ENCODE results near the gene ABAT. TPM values are rescaled to one million over a fixed set of nuclear protein-coding genes. Genes with fewer than 3 reads are reported as not detected.

ABAT gene
- total RNA-seq, 1 experiment from 2014 or later, result 4.7 TPM

- no peaks in the 10 kb centered on the region for H3K79me2 ChIP-seq (ENCODE audit: insufficient read depth, low read length)
- CTCF ChIA-PET, result no interaction called here
- no peak overlapping the region for H2AFZ ChIP-seq (ENCODE audit: low read depth, low read length, poor library complexity, severe bottlenecking)
- H3K27me3 ChIP-seq (ENCODE audit: insufficient read depth, low read length), result no peaks in the 10 kb centered on the region
- H3K36me3 ChIP-seq (ENCODE audit: control insufficient read depth in 1 of 2, insufficient read depth in 2 of 2, low read length in 2 of 2), result no peaks in the 10 kb centered on the region
- RAD21 ChIA-PET (ENCODE audit: low non-redundant PET in 1 of 2, low total read pairs in 2 of 2, uncharacterized antibody in 2 of 2, unreplicated experiment in 2 of 2), result no interaction called here
- no peaks in the 10 kb centered on the region for H4K20me1 ChIP-seq (ENCODE audit: insufficient read depth)
- H3K9me3 ChIP-seq (ENCODE audit: control insufficient read depth in 1 of 2, insufficient read depth in 1 of 2, low read depth in 1 of 2, low read length in 2 of 2), result no peaks in the 10 kb centered on the region
- H3K4me3 ChIP-seq (replicated peaks in 1 of 2; ENCODE audit: low read depth in 1 of 2, low read length in 2 of 2), result no peak overlapping the region
- DNase-seq (ENCODE audit: low read depth, low spot score) (no peak), ATAC-seq (no peak)
- no peak overlapping the region for H3K9ac ChIP-seq (ENCODE audit: low read length)
- no peak overlapping the region for H3K4me2 ChIP-seq (ENCODE audit: low read length)
- intact Hi-C loops (cut with micrococcal nuclease), result no loop called here
- no peaks in the 10 kb centered on the region for H3K9me2 ChIP-seq (ENCODE audit: insufficient read depth)
- BruUV-seq (replicated peaks), result no TSS peak
- POLR2A ChIA-PET, result no interaction called here
- no peak overlapping the region for H3K27ac ChIP-seq (ENCODE audit: low read depth, low read length)
- TF ChIP-seq TCF7L2 (IDR thresholded peaks at IDR 0.05; ENCODE audit: borderline replicate concordance, extremely low read depth, insufficient read depth, insufficient read length) (no peak), ZFX (IDR thresholded peaks at IDR 0.05) (no peak), CTCF (IDR thresholded peaks at IDR 0.05 in 2 of 3, conservative IDR thresholded peaks at IDR 0.05 in 1 of 3; ENCODE audit: borderline replicate concordance in 1 of 3, insufficient read depth in 1 of 3, low read depth in 2 of 3, low read length in 2 of 3) (no peak), JUND (IDR thresholded peaks at IDR 0.05) (no peak), CBX3 (IDR thresholded peaks at IDR 0.05; ENCODE audit: low read depth) (no peak), SP1 (IDR thresholded peaks at IDR 0.05; ENCODE audit: low read depth) (no peak), ATF3 (IDR thresholded peaks at IDR 0.05) (no peak), CEBPB (IDR thresholded peaks at IDR 0.05; ENCODE audit: low read depth) (no peak), EGR1 (IDR thresholded peaks at IDR 0.05; ENCODE audit: low read depth) (no peak), SIN3A (IDR thresholded peaks at IDR 0.05; ENCODE audit: low read depth) (no peak), RAD21 (IDR thresholded peaks at IDR 0.05; ENCODE audit: low read depth) (no peak), FOSL1 (IDR thresholded peaks at IDR 0.05; ENCODE audit: low read depth) (no peak), SRF (IDR thresholded peaks at IDR 0.05; ENCODE audit: low read depth) (no peak), YY1 (IDR thresholded peaks at IDR 0.05; ENCODE audit: extremely low read depth, insufficient replicate concordance, low read depth, low read length) (no peak), ZNF274 (IDR thresholded peaks at IDR 0.05; ENCODE audit: low read depth, low read length) (no peak), EZH2 (IDR thresholded peaks at IDR 0.05) (no peak), MAX (IDR thresholded peaks at IDR 0.05) (no peak), POLR2AphosphoS5 (IDR thresholded peaks at IDR 0.05; ENCODE audit: low read depth, low read length) (no peak)
- TF ChIP-seq, protein P1, sequence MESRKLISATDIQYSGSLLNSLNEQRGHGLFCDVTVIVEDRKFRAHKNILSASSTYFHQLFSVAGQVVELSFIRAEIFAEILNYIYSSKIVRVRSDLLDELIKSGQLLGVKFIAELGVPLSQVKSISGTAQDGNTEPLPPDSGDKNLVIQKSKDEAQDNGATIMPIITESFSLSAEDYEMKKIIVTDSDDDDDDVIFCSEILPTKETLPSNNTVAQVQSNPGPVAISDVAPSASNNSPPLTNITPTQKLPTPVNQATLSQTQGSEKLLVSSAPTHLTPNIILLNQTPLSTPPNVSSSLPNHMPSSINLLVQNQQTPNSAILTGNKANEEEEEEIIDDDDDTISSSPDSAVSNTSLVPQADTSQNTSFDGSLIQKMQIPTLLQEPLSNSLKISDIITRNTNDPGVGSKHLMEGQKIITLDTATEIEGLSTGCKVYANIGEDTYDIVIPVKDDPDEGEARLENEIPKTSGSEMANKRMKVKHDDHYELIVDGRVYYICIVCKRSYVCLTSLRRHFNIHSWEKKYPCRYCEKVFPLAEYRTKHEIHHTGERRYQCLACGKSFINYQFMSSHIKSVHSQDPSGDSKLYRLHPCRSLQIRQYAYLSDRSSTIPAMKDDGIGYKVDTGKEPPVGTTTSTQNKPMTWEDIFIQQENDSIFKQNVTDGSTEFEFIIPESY (IDR thresholded peaks at IDR 0.05; ENCODE audit: extremely low read depth, insufficient replicate concordance, low read length), result no peak
- TF ChIP-seq, protein P2, sequence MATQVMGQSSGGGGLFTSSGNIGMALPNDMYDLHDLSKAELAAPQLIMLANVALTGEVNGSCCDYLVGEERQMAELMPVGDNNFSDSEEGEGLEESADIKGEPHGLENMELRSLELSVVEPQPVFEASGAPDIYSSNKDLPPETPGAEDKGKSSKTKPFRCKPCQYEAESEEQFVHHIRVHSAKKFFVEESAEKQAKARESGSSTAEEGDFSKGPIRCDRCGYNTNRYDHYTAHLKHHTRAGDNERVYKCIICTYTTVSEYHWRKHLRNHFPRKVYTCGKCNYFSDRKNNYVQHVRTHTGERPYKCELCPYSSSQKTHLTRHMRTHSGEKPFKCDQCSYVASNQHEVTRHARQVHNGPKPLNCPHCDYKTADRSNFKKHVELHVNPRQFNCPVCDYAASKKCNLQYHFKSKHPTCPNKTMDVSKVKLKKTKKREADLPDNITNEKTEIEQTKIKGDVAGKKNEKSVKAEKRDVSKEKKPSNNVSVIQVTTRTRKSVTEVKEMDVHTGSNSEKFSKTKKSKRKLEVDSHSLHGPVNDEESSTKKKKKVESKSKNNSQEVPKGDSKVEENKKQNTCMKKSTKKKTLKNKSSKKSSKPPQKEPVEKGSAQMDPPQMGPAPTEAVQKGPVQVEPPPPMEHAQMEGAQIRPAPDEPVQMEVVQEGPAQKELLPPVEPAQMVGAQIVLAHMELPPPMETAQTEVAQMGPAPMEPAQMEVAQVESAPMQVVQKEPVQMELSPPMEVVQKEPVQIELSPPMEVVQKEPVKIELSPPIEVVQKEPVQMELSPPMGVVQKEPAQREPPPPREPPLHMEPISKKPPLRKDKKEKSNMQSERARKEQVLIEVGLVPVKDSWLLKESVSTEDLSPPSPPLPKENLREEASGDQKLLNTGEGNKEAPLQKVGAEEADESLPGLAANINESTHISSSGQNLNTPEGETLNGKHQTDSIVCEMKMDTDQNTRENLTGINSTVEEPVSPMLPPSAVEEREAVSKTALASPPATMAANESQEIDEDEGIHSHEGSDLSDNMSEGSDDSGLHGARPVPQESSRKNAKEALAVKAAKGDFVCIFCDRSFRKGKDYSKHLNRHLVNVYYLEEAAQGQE (IDR thresholded peaks at IDR 0.05; ENCODE audit: low read depth), result no peak
- no peaks in the 10 kb centered on the region for H3K4me1 ChIP-seq (ENCODE audit: control insufficient read depth in 1 of 2, insufficient read depth in 2 of 2, low read length in 2 of 2)
These were observed 83.6 kb downstream of the ABAT start for GRCh38 chr16:8758022-8758421.
